IPS-20b (cell line): ENCODE results near the gene ASPN.

Source experiments
- H3K27ac ChIP-seq: one replicate; pipeline ENCODE4 v1.5.1; 2013; ENCODE audit warnings: low read length
- H3K27me3 ChIP-seq: 2 replicates; pipeline ENCODE4 v1.6.1; 2013; ENCODE audit warnings: mild to moderate bottlenecking, low read length, inconsistent platforms; ENCODE audit not compliant: insufficient read depth
- H3K36me3 ChIP-seq: 2 replicates; pipeline ENCODE4 v1.6.1; 2013; ENCODE audit warnings: low read depth, mild to moderate bottlenecking, inconsistent platforms, low read length, moderate library complexity; ENCODE audit not compliant: insufficient read depth
- H3K4me1 ChIP-seq: 2 replicates; pipeline ENCODE4 v1.6.1; 2013; ENCODE audit warnings: mild to moderate bottlenecking, control low read depth, inconsistent platforms, low read length, moderate library complexity; ENCODE audit not compliant: insufficient read depth
- H3K4me3 ChIP-seq: 2 replicates; pipeline ENCODE4 v1.5.1; 2013; ENCODE audit warnings: mild to moderate bottlenecking, low read length, inconsistent platforms
- H3K9ac ChIP-seq: 2 replicates; pipeline ENCODE4 v1.6.1; 2013; ENCODE audit warnings: low read depth, mild to moderate bottlenecking, inconsistent platforms, low read length, moderate library complexity
- H3K9me3 ChIP-seq: 2 replicates; pipeline ENCODE4 v1.6.1; 2013; ENCODE audit warnings: mild to moderate bottlenecking, low read depth, low read length, inconsistent platforms; ENCODE audit not compliant: insufficient read depth

ASPN gene

GRCh38 chr9:92516521-92516920 lies 34.2 kb upstream of the ASPN start:
- no peaks in the 10 kb centered on the region for H3K27me3 ChIP-seq
- peaks cover 3% of the 10 kb centered on the region; the same call in 1 of the 2 replicates for H3K4me1 ChIP-seq
- no peaks in the 10 kb centered on the region for H3K36me3 ChIP-seq
- no peak overlapping the region for H3K4me3 ChIP-seq
- no peak overlapping the region for H3K9ac ChIP-seq
- no peaks in the 10 kb centered on the region for H3K9me3 ChIP-seq
- H3K27ac ChIP-seq: no peak overlapping the region

GRCh38 chr9:92514635-92515034 lies 32.3 kb upstream of the ASPN start:
- H3K36me3 ChIP-seq: no peaks in the 10 kb centered on the region

GRCh38 chr9:92513349-92513748 lies 31.0 kb upstream of the ASPN start:
- H3K9me3 ChIP-seq: no peaks in the 10 kb centered on the region
- peaks cover 3% of the 10 kb centered on the region; the same call in 1 of the 2 replicates for H3K4me1 ChIP-seq
- no peak overlapping the region for H3K27ac ChIP-seq
- no peaks in the 10 kb centered on the region for H3K36me3 ChIP-seq
- H3K4me3 ChIP-seq: no peak overlapping the region
- H3K27me3 ChIP-seq: no peaks in the 10 kb centered on the region
- no peak overlapping the region for H3K9ac ChIP-seq

More at GRCh38 chr9:92514635-92515034, 32.3 kb upstream of the ASPN start:
- Histone ChIP-seq H3K9me3 (no peaks in the 10 kb centered on the region), H3K27ac (no peak overlapping the region), H3K9ac (no peak overlapping the region), H3K4me3 (no peak overlapping the region), H3K4me1 (peaks cover 3% of the 10 kb centered on the region; the same call in 1 of the 2 replicates), H3K27me3 (no peaks in the 10 kb centered on the region)

DNA sequence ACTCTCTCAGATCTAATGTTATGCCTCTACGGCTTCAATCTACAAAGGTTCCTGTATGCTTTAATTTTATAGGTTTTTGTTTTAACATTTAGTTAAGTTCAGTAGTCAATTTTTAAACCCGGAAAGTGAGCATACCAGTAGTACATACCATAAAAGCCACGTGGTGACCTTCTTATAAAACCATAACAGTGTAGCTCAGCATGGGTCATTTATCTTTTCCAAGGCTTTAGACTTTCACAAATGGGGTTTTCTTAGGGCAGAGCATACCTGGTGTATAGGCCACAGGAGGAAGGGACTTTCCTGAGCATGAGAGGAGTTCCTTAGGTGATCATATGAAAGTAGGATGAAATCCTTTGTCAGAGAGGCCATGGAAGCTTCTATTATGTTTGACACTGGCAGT lies 30.3 kb upstream of the ASPN start:
- H3K4me1 ChIP-seq: peaks cover 3% of the 10 kb centered on the region; the same call in 1 of the 2 replicates

GRCh38 chr9:92510747-92511146 lies 28.4 kb upstream of the ASPN start:
- Histone ChIP-seq H3K27me3 (no peaks in the 10 kb centered on the region), H3K4me3 (no peak overlapping the region), H3K4me1 (no peaks in the 10 kb centered on the region; the same call in 1 of the 2 replicates), H3K9ac (no peak overlapping the region), H3K27ac (no peak overlapping the region), H3K36me3 (no peaks in the 10 kb centered on the region), H3K9me3 (no peaks in the 10 kb centered on the region)

More for the DNA sequence above, 30.3 kb upstream of the ASPN start:
- H3K4me3 ChIP-seq: no peak overlapping the region
- no peak overlapping the region for H3K27ac ChIP-seq
- no peaks in the 10 kb centered on the region for H3K36me3 ChIP-seq
- H3K9me3 ChIP-seq: no peaks in the 10 kb centered on the region
- H3K27me3 ChIP-seq: no peaks in the 10 kb centered on the region
- H3K9ac ChIP-seq: no peak overlapping the region

DNA sequence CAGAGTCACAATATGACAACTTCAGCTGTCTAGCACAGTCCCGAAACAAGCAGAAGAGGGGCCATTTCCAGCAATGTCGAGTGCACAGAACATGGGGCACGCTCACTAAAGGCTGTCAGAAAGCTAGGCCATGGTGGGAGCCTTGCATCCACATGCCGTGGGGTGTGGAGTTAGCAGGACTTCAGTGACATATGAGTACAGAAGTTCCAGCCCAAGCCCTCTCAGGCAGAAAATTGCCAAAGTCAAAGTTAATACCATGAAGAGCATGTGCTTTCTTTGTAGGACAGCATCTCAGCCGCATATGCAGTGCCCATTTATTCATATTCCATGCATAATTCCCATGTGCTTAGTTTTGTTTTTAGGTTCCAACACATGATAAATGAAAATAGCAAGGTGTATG lies 26.7 kb upstream of the ASPN start:
- H3K36me3 ChIP-seq: no peaks in the 10 kb centered on the region
- no peak overlapping the region for H3K9ac ChIP-seq
- no peaks in the 10 kb centered on the region for H3K9me3 ChIP-seq
- H3K4me1 ChIP-seq: peaks cover 4% of the 10 kb centered on the region; the same call in 1 of the 2 replicates
- H3K27me3 ChIP-seq: no peaks in the 10 kb centered on the region
- H3K27ac ChIP-seq: no peak overlapping the region
- no peak overlapping the region for H3K4me3 ChIP-seq

DNA sequence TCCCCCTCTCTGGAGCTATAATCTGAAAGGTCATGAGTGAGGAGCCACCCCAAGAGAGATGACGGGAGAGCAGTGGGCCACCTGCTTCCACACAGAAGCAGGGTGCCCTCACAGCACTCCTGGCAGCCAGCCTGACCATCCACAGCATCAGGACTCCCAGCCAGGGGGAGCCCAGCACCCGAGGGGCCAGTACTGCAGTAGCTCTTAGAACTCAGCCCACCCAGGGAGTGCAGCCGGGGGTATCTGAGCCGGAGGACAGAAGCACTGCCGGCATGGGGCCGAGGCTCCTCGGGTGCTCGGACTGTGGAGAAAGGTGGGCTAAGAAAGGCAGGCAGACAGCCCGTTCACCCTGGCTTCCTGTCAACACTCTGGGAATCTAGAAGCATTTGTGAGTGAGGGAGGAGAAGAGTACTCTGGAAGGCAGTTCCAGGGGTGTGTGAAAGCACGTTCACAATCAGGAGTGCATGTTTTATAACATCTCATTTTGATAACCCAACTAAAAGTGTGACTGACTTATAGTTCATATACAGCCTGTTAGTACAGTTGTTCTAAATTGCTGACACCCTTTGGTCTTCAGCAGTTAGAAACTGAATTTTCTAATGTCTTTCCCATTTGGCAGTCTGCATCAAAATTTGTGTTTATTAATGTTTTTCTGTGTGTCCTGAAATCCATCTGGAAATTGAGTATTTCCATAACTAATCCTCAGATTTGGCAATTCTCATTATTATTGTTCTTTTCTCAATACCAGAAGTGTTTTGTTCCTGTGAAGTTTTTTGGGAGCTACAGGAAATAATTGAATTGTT lies 25.9 kb upstream of the ASPN start:
- H3K27ac ChIP-seq: no peak overlapping the region

DNA sequence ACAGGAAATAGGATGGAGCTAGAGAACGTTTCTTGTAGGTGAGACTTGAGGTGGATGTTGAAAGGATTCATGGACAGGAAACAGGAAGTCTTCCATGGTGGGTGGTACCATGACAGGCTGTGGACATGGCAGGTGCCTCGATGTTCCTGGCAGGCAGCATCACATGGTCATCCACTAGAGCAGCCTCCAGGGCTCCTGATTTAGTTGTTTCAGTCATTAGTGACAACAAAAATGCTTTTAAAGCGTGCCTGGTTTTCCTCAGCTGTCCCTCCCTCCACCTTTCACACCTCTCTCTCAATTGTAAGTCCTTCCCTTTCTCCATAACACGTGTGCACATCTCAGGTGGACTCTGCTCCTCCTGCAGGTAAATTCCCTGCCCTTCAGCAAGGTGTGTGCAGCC lies 25.2 kb upstream of the ASPN start:
- Histone ChIP-seq H3K36me3 (no peaks in the 10 kb centered on the region), H3K9me3 (no peaks in the 10 kb centered on the region), H3K4me1 (peaks cover 8% of the 10 kb centered on the region; the same call in 1 of the 2 replicates), H3K4me3 (no peak overlapping the region), H3K9ac (no peak overlapping the region), H3K27ac (no peak overlapping the region), H3K27me3 (no peaks in the 10 kb centered on the region)

More for the DNA sequence above, 25.9 kb upstream of the ASPN start:
- H3K27me3 ChIP-seq: no peaks in the 10 kb centered on the region
- no peak overlapping the region for H3K4me3 ChIP-seq
- no peaks in the 10 kb centered on the region for H3K36me3 ChIP-seq
- H3K9me3 ChIP-seq: no peaks in the 10 kb centered on the region
- H3K9ac ChIP-seq: no peak overlapping the region
- H3K4me1 ChIP-seq: peaks cover 8% of the 10 kb centered on the region; the same call in 1 of the 2 replicates

- Histone ChIP-seq H3K4me3 (no peak overlapping the region), H3K27me3 (no peaks in the 10 kb centered on the region), H3K9ac (no peak overlapping the region), H3K4me1 (peaks cover 8% of the 10 kb centered on the region; the same call in 1 of the 2 replicates), H3K36me3 (no peaks in the 10 kb centered on the region), H3K27ac (no peak overlapping the region), H3K9me3 (no peaks in the 10 kb centered on the region)
These were observed 24.7 kb upstream of the ASPN start for GRCh38 chr9:92507005-92507404.

- Histone ChIP-seq H3K9ac (no peak overlapping the region), H3K9me3 (no peaks in the 10 kb centered on the region), H3K27me3 (no peaks in the 10 kb centered on the region), H3K36me3 (no peaks in the 10 kb centered on the region), H3K4me3 (no peak overlapping the region), H3K4me1 (peaks cover 8% of the 10 kb centered on the region; the same call in 1 of the 2 replicates), H3K27ac (no peak overlapping the region)
These were observed 24.0 kb upstream of the ASPN start for GRCh38 chr9:92506184-92506857.

GRCh38 chr9:92504881-92505280 lies 22.6 kb upstream of the ASPN start:
- no peak overlapping the region for H3K4me3 ChIP-seq
- H3K9me3 ChIP-seq: no peaks in the 10 kb centered on the region
- H3K9ac ChIP-seq: no peak overlapping the region
- peaks cover 8% of the 10 kb centered on the region; the same call in 1 of the 2 replicates for H3K4me1 ChIP-seq
- H3K27ac ChIP-seq: no peak overlapping the region
- no peaks in the 10 kb centered on the region for H3K36me3 ChIP-seq
- H3K27me3 ChIP-seq: no peaks in the 10 kb centered on the region

GRCh38 chr9:92503156-92503555 lies 20.9 kb upstream of the ASPN start:
- Histone ChIP-seq H3K27me3 (no peaks in the 10 kb centered on the region), H3K36me3 (no peaks in the 10 kb centered on the region), H3K27ac (no peak overlapping the region), H3K9ac (no peak overlapping the region), H3K4me3 (no peak overlapping the region), H3K9me3 (no peaks in the 10 kb centered on the region), H3K4me1 (peaks cover 8% of the 10 kb centered on the region; the same call in 1 of the 2 replicates)
